HG02852 (cell line): ENCODE data around the gene YIPF1.
"Not testable (repeated sequence)": the region's sequence is repeated elsewhere in the genome, so short reads cannot be mapped to it uniquely, and the experiment has no call there.

Source experiments
- ATAC-seq: cut with Tn5 transposase; IDR thresholded peaks from one replicate; pipeline ENCODE4 v1.9.1; 2021; ENCODE audit warnings: mild to moderate bottlenecking, moderate library complexity; ENCODE audit not compliant: unreplicated experiment

The YIPF1 gene

GRCh38 chr1:53895421-53895820 lies 5.8 kb upstream of the YIPF1 start:
- no peak for ATAC-seq

- no peak for ATAC-seq
These were observed 5.0 kb upstream of the YIPF1 start for GRCh38 chr1:53894644-53895043.

GRCh38 chr1:53893999-53894636 lies 4.5 kb upstream of the YIPF1 start, which contains the start of gene DIO1:
Gene DIO1, plus strand, starts transcription at chr1:53894187. Its CDS starts 24 bp downstream, at chr1:53894211.
- no peak for ATAC-seq

- ATAC-seq: no peak
These were observed 3.3 kb upstream of the YIPF1 start for GRCh38 chr1:53892911-53893310.

GRCh38 chr1:53891678-53892077 lies 2.1 kb upstream of the YIPF1 start:
- no peak for ATAC-seq

GRCh38 chr1:53891018-53891417 lies 1.4 kb upstream of the YIPF1 start:
- no peak for ATAC-seq

GRCh38 chr1:53890522-53890941 lies 935 bp upstream of the YIPF1 start:
- no peak for ATAC-seq

GRCh38 chr1:53888681-53889080 lies 916 bp downstream of the YIPF1 start:
- ATAC-seq: no peak

- not testable (repeated sequence) for ATAC-seq
These were observed 6.0 kb downstream of the YIPF1 start for GRCh38 chr1:53883600-53883999.

- not testable (repeated sequence) for ATAC-seq
These were observed 7.7 kb downstream of the YIPF1 start for GRCh38 chr1:53881853-53882252.

- no peak for ATAC-seq
These were observed 11.0 kb downstream of the YIPF1 start for GRCh38 chr1:53878492-53879105.

- not testable (repeated sequence) for ATAC-seq
These were observed 14.4 kb downstream of the YIPF1 start for GRCh38 chr1:53875150-53875549.

- ATAC-seq: no peak
These were observed 17.7 kb downstream of the YIPF1 start for GRCh38 chr1:53871773-53872484.

- ATAC-seq: no peak
These were observed 18.4 kb downstream of the YIPF1 start for GRCh38 chr1:53871221-53871620.

GRCh38 chr1:53869454-53870117 lies 20.0 kb downstream of the YIPF1 start:
- ATAC-seq: no peak

GRCh38 chr1:53868565-53868964 lies 21.0 kb downstream of the YIPF1 start:
- no peak for ATAC-seq

GRCh38 chr1:53862507-53862906 lies 27.1 kb downstream of the YIPF1 start:
- ATAC-seq: no peak

GRCh38 chr1:53860967-53861411 lies 28.6 kb downstream of the YIPF1 start:
- ATAC-seq: peak; percentile 50

- no peak for ATAC-seq
These were observed 37.9 kb downstream of the YIPF1 start for GRCh38 chr1:53851571-53852285.

GRCh38 chr1:53850082-53850673 lies 39.4 kb downstream of the YIPF1 start:
- ATAC-seq: no peak
